ENCODE data around the gene KIF6.

KIF6 gene

DNA sequence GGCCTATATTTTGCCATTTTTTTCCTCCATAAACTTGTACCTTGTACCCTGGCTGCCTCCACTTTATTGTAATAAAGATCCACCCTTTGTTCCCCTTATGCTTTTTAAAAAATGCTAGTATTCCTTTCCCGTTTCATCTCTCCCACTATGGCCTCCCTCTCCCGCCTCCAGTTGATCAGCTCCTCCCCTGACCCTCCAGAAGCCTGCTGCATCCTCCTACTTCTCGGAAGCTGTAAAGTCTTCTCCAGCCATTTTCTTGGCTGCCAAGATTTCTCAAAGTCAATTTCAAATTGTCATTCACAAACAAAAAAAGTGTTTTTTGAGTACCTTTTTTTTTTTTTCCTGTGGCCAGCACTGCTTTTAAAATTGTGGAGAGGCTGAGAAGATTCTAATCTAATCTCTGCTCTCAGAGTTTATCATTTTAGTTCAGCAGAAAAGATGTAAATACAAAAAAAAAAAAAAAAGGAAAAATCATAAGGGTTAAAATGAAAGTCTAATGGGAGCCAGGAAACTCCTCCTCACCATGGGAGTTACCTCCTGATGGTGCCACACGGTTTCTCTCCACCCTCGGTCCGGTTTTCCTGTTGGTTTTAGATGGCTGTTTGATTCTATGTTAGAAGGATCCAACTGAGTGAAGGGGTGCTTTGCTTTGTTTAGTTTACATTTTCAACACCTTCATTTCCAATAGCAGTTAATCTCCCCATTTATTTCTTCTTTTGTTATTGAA, 299.7 kb downstream of the KIF6 start:
- no peak for DNase-seq (ENCODE audit: low read depth in 2 of 3, low spot score in 1 of 3)

DNA sequence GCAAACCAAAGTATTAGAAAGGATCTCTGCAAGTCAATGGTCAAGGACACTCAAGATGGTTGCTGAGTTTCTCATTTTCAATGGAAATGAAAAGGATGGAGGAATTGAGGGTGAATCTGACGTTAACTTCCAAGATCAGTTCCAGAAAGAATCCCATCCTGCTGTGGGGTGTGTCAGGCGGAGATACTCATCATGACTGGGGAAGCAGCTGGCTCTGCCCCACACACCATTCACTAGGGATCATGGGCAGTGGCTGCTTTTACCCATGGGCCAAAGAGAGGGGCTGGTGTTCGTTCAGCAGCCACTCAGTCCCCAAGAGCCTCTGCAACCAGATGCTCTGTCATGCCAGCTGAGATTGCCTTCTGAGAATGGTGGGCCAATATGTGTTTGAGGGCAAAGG, 300.4 kb downstream of the KIF6 start:
- no peak for DNase-seq (ENCODE audit: low read depth in 2 of 3, low spot score in 1 of 3)

DNA sequence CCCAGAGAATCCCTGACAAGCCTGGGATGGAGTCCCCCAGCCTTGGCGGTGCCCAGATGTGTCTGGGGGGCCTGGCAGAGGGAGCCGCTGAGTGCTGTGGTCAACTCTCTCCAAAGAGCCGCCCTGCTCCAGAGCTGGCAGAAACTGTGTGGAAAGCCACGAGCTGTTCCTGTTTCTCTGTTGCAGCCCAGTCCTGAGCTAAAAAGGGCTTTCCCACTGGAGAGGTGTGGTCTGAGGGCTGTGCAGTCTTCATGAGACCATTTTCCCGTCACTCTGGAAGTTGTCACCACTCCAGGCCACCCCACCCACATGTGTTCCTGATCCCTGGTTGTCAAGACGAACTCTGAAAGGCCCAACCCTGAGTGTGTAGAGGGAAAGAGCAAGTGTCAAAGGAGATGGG, 303.0 kb downstream of the KIF6 start:
- no peak for DNase-seq (ENCODE audit: low read depth in 2 of 3, low spot score in 1 of 3)

DNA sequence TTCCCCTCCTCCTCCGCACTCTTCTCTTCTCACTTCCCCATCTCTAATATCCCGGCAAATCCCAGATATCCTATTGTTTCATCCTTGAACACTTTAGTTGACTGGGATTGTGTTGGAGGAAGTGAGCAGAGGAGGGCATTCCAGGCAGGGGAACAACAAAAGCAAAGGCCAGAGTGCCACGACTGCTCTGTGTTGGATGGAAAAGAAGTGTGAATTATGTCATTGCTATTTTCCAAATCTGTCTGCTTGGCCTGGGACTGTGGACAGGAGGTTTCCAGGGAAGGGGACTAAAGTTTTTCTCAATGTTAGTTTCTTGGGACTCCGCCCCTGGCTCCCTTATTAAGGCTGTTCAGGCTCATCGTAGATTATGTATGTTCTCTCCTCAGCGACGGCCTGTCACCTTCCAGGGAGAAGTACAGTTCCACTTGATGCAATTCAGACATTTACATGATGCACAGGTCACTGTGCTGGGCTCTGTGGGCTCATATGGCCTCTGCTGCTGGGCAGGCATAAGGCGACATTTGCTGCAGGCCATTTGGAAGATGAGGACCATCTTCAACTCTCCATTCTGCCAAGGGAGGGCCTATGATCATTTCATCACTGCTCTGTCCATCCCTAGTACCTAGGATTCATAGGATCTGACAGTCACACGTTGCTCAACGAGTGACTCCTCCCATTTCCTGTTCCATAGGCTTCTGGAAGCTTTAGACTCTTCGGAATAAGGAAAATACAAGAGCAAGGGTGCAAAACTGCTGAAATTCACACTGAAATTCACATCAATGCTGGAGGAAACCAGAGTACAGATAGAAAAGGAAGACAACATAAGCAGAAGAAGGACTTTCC, 303.6 kb downstream of the KIF6 start:
- DNase-seq (ENCODE audit: low read depth in 2 of 3, low spot score in 1 of 3) = no peak

DNA sequence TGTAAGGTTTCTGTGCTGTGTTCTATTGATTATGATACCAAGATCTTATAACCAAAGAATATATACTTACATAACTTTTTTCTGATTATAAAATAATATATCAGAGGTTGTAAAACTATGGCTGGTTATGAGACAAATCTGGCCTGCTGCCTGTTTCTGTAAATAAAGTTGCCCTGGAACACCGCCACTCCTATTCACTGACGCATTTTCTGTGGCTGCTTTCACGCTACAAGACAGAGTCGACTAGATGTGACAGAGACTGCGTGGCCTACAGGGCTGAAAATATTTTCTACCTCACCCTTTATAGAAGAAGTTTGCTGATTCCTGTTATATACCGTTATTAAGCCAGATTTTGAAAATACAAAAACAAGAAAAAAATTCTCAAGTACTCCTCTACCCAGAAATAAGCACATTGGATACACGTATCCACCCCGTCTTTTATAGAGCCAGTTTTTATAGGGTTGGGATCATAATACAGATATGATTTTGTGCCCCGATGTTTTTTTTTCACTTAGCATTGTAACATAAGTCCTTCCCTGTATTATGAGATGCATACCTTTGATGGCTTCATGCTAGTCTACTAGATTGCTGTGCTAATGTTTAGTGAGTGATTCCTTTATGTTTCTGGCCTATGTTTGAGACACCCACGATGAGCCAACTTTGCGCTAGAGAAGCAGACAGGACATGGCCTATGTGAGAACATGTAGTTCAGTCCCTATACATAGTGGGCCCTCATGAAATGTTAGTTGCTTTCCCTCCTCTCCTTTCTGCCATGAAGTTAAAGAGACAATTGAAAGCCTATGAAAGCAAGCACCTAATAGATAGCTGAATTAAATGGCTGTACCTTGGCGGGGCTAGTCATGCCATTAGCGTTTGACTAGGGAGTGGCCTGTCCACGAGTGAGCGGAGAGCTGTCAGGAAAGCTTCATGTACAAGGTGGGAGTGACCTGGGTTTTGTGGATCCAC, 304.6 kb downstream of the KIF6 start:
- no peak for DNase-seq (ENCODE audit: low read depth in 2 of 3, low spot score in 1 of 3)

DNA sequence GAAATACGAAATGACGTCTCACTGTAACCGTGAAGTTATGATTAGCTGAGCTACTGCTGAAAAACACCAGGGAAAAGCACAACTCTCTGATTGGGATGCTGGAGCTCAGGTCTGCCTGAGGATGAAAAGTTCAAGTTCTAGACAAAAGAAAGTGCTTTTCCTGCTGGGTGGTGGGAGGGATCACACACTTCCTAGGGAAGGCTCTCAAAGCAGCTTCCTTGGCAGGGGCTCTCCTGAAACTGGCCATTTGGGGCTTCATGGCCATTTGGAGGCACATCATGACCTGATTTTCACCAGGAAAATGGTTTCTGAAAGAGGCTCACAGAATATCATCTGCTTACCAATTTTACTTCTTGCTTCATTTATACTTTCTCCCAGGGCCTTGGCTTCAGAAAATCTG, 305.6 kb downstream of the KIF6 start:
- DNase-seq (ENCODE audit: low read depth in 2 of 3, low spot score in 1 of 3) = no peak

DNA sequence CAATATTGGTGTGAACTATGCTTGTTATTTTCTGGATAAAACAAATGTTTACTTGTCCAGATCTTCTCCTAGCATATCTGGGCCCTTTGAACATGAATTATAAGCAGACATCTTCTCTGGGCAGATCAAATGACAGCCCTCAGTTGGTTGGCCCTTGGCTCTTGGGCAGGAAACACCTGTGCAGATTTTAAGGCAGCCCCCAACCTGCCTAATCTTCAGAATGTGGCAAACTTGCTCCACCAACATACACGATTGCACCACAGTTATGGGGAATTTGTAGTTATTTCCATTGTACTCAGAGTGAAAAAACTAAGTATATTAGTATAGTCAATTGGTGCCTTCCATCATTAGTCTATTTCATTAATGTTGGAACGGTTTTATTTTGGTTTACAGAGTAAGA, 307.8 kb downstream of the KIF6 start:
- DNase-seq (ENCODE audit: low read depth in 2 of 3, low spot score in 1 of 3) = no peak

DNA sequence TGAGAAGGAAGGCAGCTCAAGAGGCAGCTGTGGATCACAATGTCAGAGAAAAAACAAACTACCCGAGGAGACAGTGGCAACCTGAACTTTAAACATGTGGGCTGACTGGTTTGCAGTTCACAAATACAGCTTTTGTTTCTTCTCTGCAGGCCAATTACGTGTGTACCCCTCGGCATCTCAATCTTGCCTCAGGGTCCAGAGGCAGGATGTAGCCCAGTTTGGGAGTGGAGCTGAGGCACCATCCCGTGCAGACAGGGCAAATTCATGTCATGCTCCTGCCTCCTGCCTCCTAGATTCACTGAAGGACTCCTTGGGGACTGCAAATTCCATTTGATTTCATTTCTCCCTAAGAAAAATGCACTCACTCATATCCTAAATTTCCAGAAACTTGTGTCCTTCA, 308.5 kb downstream of the KIF6 start:
- no peak for DNase-seq (ENCODE audit: low read depth in 2 of 3, low spot score in 1 of 3)

DNA sequence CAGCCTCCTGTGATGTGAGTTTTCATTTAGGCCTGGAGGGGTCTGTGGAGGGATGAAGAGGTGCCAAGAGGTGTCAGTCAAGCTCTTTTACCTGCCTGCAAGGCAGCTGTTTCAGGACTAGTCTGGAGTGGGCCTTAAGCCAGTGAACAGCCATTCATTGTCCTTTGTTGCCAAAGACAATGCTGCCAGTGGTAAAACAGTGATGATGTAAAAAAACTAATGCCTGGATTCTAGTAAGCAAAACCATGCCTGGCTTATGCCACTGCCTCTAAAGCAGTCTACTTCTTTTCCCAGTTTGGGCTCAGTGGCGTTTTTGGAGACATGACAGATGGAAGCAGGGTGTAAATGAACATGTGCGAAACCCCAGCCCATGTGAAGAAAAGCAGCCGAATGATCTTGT, 309.2 kb downstream of the KIF6 start:
- no peak for DNase-seq (ENCODE audit: low read depth in 2 of 3, low spot score in 1 of 3)

DNA sequence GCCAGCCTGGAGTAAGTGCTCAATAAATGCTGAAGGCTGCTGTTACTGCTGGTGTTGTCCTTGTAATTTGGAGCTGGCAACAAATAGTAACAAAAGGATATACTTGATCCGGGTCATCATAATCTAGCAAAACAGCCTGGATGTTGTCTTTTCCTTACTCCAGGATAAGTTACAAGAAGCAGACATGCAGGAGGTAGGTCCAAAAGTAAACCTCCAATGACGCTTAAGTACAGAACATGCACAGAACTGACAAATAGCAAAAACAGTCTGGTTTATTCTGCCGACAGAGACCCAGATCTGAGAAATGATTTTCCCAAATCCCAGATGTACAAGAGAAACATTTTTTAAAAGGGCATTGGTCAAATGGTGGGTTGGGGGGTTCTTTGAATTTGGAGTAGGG, 309.7 kb downstream of the KIF6 start:
- no peak for DNase-seq (ENCODE audit: low read depth in 2 of 3, low spot score in 1 of 3)

DNA sequence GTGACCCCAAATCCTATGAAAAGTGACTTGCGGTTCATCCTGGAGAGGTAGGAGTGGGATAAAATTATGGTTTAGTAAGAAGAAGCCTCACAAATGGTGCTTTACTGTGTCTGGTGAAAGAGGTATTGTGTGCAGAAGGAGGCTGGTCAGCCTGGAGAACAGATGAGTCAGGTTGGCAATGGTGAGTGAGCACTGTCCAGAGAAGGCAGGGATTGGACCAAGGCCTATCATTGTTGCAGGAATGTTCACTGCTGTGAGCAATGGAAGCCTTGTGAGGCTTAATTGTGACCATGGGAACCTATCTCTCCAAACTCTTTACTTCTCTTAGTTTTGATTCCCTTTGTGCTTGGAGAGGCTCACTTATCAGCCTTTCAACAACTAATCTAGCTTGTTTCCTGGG, 313.7 kb downstream of the KIF6 start:
- no peak for DNase-seq (ENCODE audit: low read depth in 2 of 3, low spot score in 1 of 3)

DNA sequence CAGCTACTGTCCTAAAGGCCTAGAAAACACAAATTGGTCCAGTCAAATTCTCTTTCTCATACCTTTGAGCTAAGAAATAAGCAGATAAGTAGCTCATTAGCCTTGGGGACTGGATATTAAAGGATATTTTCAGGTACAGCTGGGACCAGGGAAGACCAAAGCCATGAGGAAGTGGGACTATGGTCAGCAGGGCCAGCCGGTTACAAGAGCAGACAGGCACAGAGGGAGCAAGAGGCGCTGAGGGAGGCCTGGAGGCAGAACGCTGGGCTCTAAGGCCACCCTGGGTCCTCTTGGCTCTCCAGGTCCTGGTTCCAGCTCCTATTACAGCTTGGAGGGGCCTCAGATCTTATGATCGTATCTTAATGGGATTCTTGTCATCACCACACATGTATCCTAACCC, 314.2 kb downstream of the KIF6 start:
- DNase-seq (ENCODE audit: low read depth in 2 of 3, low spot score in 1 of 3) = no peak

DNA sequence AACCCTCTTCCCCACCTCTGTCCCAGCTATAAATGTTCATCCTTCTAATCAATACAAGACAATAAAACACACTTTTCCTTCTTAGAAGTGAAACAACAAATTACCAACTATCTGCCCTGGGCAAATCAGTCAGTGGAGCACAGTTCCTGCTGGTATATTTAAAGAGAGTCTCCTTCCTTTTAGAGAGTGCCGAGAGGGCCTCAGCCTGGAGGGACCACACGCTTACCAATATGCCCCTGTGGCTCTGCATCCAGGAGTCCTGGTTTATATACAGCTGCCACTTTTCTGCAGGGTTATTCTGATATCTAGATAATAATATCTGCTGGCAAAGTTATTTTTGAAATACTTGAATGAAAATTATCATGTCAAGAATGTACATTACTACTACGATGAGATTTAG, 315.3 kb downstream of the KIF6 start:
- no peak for DNase-seq (ENCODE audit: low read depth in 2 of 3, low spot score in 1 of 3)

DNA sequence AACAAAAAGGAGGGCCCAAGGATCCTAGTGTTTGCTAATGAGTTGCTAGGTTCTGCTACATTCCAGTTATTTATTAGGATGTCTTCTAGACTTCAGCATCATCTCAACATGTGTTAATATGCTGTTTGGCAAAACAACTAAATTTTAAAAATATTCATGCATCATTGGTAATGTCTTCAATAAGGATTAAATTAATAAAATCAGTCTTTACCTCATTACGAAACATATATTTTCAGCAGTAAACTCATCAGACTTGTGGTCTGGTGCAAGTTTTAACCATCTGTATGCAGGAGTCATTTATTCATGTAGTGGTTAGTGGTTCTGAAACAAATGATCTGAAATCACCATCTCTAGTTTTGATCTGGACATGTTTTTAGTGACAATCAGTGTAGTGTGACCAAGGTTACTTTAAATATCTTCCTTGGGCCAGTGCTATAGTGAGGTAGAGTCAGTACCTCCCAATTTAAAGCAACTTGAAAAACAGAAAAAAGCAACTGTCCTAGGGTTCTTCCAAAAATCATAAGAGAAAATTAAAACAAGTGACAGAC, 317.7 kb downstream of the KIF6 start:
- DNase-seq (ENCODE audit: low read depth in 2 of 3, low spot score in 1 of 3) = no peak

DNA sequence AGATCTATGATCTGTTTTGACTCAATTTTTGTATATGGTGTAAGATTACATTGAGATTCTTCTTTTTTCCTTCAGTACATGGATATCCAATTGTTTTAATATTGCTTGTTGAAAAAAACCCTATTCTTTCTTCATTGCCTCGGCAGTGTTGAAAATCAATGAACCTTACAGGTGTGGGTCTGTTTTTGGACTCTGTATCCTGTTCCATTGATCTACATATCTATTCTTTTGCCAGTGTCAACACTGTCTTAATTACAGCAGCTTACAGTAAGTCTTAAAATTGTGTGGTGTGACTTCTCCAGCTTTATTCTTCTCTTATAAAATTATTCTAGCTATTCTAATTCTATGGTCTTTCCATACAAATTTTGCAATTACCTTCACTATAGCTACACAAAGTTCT, 320.9 kb downstream of the KIF6 start:
- no peak for DNase-seq (ENCODE audit: low read depth in 2 of 3, low spot score in 1 of 3)

DNA sequence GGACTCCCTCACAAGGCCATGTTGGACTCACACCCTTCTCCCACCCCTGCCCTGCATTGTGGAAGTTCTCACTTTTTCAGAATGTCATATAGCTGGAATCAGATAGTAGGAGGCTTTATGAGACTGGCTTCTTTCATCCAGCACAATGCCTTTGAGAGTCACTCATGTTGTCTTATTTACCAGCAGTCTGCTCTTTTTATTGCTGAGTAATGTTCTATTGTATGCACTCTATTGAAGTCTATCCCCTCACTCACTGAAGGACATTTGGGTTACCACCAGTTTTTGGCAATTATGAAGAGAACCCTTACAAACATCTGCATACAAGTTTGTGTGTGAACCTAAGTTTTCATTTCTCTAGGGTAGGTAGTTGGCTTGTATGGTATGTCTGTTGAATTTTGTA, 321.9 kb downstream of the KIF6 start:
- DNase-seq (ENCODE audit: low read depth in 2 of 3, low spot score in 1 of 3) = no peak

DNA sequence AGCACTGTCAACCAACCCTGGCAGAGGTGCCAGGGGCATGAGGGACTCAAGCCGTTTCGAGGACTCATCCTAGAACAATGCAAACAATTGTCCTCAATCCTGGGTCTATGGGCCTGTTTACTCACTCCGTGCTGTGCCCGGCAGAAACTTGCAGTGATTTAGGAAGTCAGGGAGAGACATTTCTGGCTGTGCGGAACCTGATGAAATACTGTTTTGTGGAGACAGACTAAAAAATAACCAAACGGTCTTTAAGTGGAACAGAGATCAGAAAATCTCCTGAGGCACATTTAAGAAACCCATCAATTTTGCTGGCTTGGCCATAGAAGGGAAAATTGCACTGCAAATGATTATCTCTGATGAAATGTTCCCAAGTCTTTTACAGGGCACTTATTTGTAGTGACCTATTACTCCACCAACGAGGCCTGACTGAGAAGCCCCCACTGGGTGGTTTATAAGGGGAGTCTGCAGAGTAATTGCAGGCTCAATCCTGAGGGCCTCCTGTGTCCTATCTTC, 322.9 kb downstream of the KIF6 start:
- no peak for DNase-seq (ENCODE audit: low read depth in 2 of 3, low spot score in 1 of 3)

DNA sequence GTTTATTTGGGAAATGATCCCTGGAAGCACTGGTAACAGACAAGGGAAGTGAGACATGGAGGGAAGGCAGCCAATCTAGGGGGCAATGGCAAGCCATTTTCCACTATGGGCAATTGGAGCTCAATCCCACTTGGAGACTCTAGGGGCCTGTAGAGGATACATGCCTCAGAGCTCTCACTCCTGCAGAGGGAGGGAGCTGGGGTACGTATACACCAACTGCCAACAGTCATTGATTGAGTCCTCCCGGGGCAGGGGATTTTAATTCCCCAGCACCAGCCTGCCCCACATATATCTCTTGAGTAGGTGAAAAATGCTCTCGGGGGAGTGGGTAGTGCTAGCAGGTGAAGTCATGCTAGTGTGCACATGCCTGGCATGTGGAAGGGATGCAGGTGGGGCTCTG, 323.8 kb downstream of the KIF6 start:
- DNase-seq (ENCODE audit: low read depth in 2 of 3, low spot score in 1 of 3) = no peak

DNA sequence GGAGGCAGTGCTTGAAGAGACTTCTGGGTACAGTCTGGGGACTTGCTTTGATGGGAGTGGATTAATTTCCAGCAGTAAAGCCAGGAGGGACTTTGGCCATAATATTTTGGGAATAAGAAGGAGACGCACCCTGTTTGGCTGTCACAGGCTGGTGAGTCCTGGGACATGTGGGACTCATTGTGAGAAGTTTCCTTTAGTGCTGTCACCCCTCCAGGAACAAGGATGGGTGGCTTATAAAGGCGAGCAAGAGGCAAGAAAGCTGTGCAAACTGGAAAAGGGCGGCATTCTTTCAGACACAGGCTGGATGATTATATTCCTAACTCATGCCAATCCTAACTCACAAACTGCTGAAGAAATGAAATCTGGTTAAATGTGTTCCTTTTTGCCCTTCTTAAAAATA, 325.2 kb downstream of the KIF6 start:
- DNase-seq (ENCODE audit: low read depth in 2 of 3, low spot score in 1 of 3) = no peak

DNA sequence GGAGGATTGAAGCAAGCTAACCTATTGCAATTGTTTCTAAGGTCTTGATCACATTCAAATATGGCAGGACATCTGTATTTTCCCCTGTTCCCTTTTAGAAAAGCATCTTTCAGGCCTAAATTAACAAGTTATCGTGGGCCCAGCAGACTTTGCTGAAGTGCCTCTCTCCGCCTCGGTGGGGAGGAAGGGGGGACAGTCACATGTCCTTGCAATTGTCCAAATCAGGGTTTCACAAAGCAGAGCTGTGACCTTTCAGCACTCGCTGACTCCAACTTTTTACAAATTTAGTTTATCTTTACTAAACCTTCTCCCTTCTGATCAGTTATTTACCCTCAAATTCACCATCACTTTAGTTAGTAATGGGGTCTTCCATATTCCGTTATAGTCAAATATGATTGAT, 328.4 kb downstream of the KIF6 start:
- no peak for DNase-seq (ENCODE audit: low read depth in 2 of 3, low spot score in 1 of 3)

DNA sequence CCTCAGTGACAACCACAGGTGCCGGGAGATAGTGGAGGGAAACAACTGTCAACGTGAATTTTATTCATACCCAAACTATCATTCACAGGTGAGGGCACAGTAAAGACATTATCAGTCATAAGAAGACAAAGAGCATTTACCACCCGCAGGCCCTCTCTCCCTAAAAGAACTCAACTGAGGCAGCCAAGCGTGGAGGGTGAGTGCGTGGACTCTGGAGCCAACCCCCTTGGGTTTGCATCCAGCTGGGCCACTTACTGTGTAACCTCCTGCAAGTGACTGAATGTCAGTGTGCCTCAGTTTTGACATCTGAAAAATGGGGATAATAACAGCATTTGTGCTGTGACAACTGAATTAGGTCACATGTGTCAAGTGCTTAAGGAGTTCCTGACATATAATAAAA, 332.1 kb downstream of the KIF6 start:
- DNase-seq (ENCODE audit: low read depth in 2 of 3, low spot score in 1 of 3) = no peak

Measured in stimulated activated CD4-positive, alpha-beta T cell treated with anti-CD3 and anti-CD28 coated beads, Interleukin-12 subunit alpha, Interleukin-12 subunit beta, amount 100 ng/mL, for 48 hours (primary cell).